SK-N-MC (cell line): ENCODE measurements around the gene CCDC127.

Source experiments
- EZH2 ChIP-seq: fragments of 200-600 bp; sonication (generic); IDR thresholded peaks from one replicate; pipeline ENCODE4 v1.6.1; 2017; ENCODE audit warnings: antibody characterized with exemption
- POLR2AphosphoS5 ChIP-seq: IDR thresholded peaks from 2 replicates; pipeline ENCODE4 v1.6.1; 2012; ENCODE audit warnings: mild to moderate bottlenecking, low read depth, low read length, borderline replicate concordance

DNA sequence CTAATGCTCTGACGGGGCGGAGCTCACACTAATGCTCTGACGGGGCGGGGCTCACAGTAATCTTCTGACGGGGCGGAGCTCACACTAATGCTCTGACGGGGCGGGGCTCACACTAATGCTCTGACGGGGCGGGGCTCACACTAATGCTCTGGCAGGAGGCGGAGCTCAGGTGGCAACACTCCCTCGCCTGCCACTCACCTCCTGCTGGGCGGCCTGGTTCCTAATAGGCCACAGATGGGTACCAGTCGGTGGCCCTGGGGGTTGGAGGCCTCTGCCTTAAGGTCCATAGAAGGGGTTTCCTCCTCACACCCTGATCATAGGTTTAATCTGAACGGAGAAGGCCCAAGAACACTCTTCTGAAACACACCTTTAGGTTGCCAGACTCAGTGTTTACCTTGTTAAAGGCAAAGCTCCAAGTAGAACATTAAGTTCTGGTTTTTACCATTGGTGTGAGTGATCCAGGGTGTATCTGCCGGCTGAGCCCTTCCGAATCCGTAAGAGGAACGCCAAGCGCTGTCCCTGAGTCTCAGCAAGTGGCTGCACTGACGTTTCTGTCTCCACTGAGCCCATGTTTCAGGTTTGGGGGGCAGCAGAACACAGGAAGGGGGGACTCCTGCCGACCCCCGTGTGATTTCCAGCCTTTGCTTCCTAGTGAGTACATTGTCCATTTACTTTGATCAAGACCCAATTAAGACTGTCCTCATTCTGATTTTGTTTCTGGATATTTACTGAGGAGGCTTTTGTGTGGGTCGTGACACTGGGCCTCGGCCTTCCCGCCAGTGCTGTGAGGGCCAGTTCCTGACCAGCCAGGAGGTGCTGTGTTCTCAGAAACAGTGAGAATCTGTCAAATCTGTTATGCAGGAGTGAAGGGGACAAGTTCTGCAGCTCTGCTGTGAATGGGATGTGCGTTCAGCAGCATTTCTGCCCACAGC is 51.2 kb downstream of the CCDC127 start:
- TF ChIP-seq EZH2 (no peak), POLR2AphosphoS5 (no peak)
